Myocyte (in vitro differentiated cells): Measurements from ENCODE around the gene SNX7. TPM values are rescaled to one million over a fixed set of nuclear protein-coding genes. Genes with fewer than 3 reads are reported as not detected.

Source experiments
- DNase-seq: peaks from one replicate; pipeline ENCODE4 v3.0.0-alpha.2; 2012; ENCODE audit warnings: low read depth
- total RNA-seq: library from RNA; depleted of rRNA; stranded (reverse); fragments of >200 nt; gene quantifications from 2 replicates; pipeline ENCODE4 v1.2.3, GENCODE V29; 2014

The SNX7 gene
- total RNA-seq, 1 donor from 2014 or later, result 43.6 TPM

DNA sequence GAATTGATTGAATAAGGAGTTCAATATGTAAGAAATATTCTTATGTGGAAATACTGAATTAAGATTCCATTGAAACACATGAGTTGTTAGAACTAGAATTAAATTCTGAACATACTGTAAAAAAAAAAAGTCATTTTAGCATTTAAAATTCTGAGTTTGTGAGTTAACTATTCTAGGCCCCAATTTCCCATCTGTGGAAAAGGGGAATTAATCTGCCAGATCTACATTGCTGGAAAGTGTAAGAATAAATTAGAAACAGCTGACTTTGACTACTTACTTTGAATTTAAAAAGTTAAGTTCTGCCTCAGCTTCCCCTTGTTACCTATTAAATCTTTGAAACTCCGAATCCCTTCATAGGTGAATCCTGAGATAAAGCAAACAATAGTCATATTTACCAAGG, 103.0 kb downstream of the SNX7 start:
- no peak for DNase-seq

- DNase-seq, result no peak
Observed at GRCh38 chr1:98766255-98766654, 104.7 kb downstream of the SNX7 start.

DNA sequence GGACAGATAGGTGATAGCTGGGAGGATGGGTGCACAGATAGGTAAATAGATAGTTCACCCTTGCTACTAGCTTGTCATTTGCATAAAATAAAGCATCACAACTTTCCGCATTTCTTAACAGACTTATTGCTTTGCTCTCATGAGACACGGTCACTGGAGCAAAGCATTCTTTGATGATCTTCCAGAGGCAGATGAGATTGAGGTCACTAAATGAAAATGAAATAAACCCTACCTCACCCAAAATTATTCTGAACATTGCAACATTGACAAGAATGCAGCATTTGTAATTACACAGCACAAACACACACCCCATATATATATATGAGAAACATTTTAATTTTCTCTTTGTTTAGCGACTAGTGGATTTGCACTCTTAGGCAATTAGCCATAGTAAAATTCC, 107.6 kb downstream of the SNX7 start:
- no peak for DNase-seq

- no peak for DNase-seq
Observed at GRCh38 chr1:98781906-98782305, 120.4 kb downstream of the SNX7 start.

DNA sequence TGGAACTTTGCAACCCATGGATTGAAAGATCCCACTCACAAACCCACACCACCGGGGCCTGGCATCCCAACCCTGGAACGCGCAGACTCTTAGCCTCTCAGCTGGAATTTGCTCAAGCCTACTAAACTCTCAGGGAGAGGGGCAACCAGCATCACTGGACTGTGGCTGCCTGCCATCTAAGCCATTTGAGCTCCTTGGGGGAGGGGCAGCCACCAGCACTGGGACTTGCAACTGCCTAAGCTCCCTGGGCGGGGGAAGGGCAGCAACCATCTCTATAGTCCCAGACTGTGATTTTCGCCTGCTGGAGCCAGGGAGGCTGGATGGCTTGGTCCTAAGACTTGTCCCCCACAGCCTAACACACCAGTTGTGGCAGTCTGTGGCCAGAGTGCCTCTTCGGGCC, 122.3 kb downstream of the SNX7 start:
- DNase-seq, result no peak

GRCh38 chr1:98791498-98791897, 130.0 kb downstream of the SNX7 start:
- no peak for DNase-seq

DNA sequence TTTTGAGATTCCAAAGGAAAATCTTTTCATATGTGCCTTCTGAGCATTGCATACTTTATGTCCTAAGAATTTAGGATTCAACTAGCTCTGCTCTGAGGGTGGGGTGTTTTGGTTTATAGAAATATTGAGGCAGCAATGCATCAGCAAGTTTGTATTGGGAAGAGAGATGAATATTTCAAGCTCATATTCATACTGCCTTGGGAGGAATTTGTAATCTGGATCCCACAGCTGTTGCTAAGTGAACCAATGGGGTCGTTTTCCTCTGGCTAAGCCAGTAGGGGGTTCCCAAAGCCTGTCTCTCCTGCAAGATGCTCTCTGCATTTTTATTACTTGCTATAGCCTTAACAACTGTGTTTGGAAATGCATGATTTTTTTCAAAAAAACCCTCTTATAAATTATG, 130.6 kb downstream of the SNX7 start:
- peak; percentile 32 for DNase-seq

DNA sequence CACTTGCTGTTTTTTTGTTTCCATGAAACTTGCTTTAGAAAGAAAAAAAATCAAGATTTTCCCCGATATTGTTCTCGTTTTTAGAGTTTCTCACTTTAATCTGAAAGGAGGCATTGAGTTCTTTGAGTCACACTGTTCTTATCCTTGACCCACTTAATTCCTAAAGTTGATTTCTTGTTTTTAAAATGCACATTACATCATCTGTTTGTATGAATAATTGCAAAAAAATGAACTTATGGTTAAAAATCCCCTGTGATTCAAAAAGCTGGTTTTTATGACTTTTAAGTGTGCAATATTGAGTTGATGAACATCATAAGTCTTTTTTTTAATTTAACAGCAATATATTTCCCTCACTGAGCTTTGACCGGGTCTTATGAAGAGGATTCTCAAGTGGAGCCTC, 131.6 kb downstream of the SNX7 start:
- no peak for DNase-seq

DNA sequence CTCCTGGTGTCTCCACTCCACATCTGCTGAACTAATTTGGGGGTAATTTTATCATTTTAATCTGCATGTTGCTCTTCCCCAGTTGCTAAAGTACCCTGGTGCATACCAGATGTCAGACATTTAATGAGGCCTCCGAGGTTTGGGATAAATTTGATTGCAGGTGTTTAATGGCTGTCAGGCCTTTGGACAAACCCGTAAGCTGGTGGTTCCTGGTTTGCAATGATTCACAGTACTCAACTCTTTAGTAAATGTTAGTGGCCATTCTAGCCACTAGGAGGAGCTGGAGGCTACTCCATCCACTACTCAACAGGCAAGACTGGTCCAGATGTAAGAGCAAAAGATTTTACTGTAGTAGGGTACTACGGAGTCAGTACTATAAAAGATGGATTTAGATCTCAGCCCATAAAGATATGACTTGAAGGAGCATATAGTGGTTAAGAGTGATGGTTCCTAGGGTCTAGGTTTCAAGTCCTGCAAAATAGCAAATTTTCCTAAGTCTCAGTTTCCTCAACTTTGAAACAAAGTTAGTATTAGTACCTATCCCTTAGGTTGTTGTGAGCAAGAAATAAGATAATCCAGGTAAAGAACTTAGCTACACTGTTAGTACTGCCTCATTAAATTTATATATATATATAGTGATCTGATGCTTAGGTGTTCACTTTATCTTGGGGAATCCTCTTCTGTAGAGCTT, 132.8 kb downstream of the SNX7 start:
- peak; percentile 83 for DNase-seq

GRCh38 chr1:98796049-98796448, 134.5 kb downstream of the SNX7 start:
- no peak for DNase-seq

- DNase-seq, result no peak
Observed at GRCh38 chr1:98797506-98797905, 136.0 kb downstream of the SNX7 start.
